Measurements from ENCODE around the gene TGFBI. TPM values are rescaled to one million over a fixed set of nuclear protein-coding genes. Genes with fewer than 3 reads are reported as not detected.

Gene TGFBI
- total RNA-seq, 1 donor from 2014 or later, result 174 TPM

GRCh38 chr5:136027311-136027710 lies 1.5 kb upstream of the TGFBI start:
- intact Hi-C loops (cut with DNase I), result loop anchor here (5.0 kb wide), 1 partner anchor 105 kb away; the partner anchor contains the start of gene SMAD5
- DNase-seq (ENCODE audit: low spot score in 2 of 2), result peak in 1 of 2 donors; percentile 55
- peaks cover 15 to 49% of the 10 kb centered on the region in 2 donors for H3K4me1 ChIP-seq
- no peaks in the 10 kb centered on the region for H3K36me3 ChIP-seq
- H3K27ac ChIP-seq, result no peak overlapping the region
- H3K4me3 ChIP-seq, result no peak overlapping the region
- H3K27me3 ChIP-seq, result no peaks in the 10 kb centered on the region
- no peaks in the 10 kb centered on the region for H3K9me3 ChIP-seq
- no peak for TF ChIP-seq CTCF (IDR thresholded peaks at IDR 0.05)

GRCh38 chr5:136028090-136028489 lies 698 bp upstream of the TGFBI start:
- H3K27ac ChIP-seq, result no peak overlapping the region
- no peaks in the 10 kb centered on the region for H3K9me3 ChIP-seq
- H3K4me3 ChIP-seq, result peak overlapping the region; percentile 60 to 83
- no peak for TF ChIP-seq CTCF (IDR thresholded peaks at IDR 0.05)
- H3K27me3 ChIP-seq, result no peaks in the 10 kb centered on the region
- DNase-seq (ENCODE audit: low spot score in 2 of 2), result peak in 1 of 2 donors; percentile 58
- intact Hi-C loops (cut with DNase I), result loop anchor here (5.0 kb wide), 1 partner anchor 104 kb away; the partner anchor contains the start of gene SMAD5
- no peaks in the 10 kb centered on the region for H3K36me3 ChIP-seq
- H3K4me1 ChIP-seq, result peaks cover 15 to 48% of the 10 kb centered on the region in 2 donors

GRCh38 chr5:136030252-136030651 lies 1.5 kb downstream of the TGFBI start:
- DNase-seq (ENCODE audit: low spot score in 2 of 2), result peak in 1 of 2 donors; percentile 46
- no peaks in the 10 kb centered on the region for H3K27me3 ChIP-seq
- TF ChIP-seq CTCF (IDR thresholded peaks at IDR 0.05), result no peak
- intact Hi-C loops (cut with DNase I), result no loop called here
- no peak overlapping the region for H3K27ac ChIP-seq
- H3K36me3 ChIP-seq, result peaks cover 0 to 10% of the 10 kb centered on the region in 2 donors
- no peaks in the 10 kb centered on the region for H3K9me3 ChIP-seq
- peak overlapping the region; percentile 60 to 83 for H3K4me3 ChIP-seq
- H3K4me1 ChIP-seq, result peaks cover 8 to 29% of the 10 kb centered on the region in 2 donors

- Histone ChIP-seq H3K9me3 (no peaks in the 10 kb centered on the region), H3K27me3 (no peaks in the 10 kb centered on the region), H3K27ac (no peak overlapping the region), H3K4me3 (peak overlapping the region in 1 of 2 donors; percentile 83), H3K4me1 (peaks cover 6 to 25% of the 10 kb centered on the region in 2 donors), H3K36me3 (peaks cover 0 to 10% of the 10 kb centered on the region in 2 donors)
- intact Hi-C loops (cut with DNase I), result no loop called here
- DNase-seq (ENCODE audit: low spot score in 2 of 2), result peak in 1 of 2 donors; percentile 55
- TF ChIP-seq CTCF (IDR thresholded peaks at IDR 0.05), result no peak
Measured at GRCh38 chr5:136030956-136031611, 2.3 kb downstream of the TGFBI start.

- Histone ChIP-seq H3K27me3 (no peaks in the 10 kb centered on the region), H3K9me3 (no peaks in the 10 kb centered on the region), H3K4me3 (no peak overlapping the region), H3K4me1 (peaks cover 6 to 23% of the 10 kb centered on the region in 2 donors), H3K36me3 (peaks cover 0 to 10% of the 10 kb centered on the region in 2 donors), H3K27ac (no peak overlapping the region)
- TF ChIP-seq CTCF (IDR thresholded peaks at IDR 0.05), result no peak
- no peak for DNase-seq (ENCODE audit: low spot score in 2 of 2)
- intact Hi-C loops (cut with DNase I), result no loop called here
Measured at GRCh38 chr5:136031711-136032110, 2.9 kb downstream of the TGFBI start.

Data from ascending aorta (tissue), 2 donors.